DOHH2 (cell line): Measurements from ENCODE around the gene SAMD14.

Source experiments
- H3F3A ChIP-seq: fragments of 200-600 bp; sonication (generic), shearing (Covaris generic); 2 replicates; pipeline ENCODE4 v1.6.0; 2016; ENCODE audit warnings: antibody characterized with exemption, mild to moderate bottlenecking; ENCODE audit not compliant: control insufficient read depth, insufficient read depth
- H3K27ac ChIP-seq: fragments of 200-600 bp; sonication (generic); 2 replicates; pipeline ENCODE4 v1.5.1; 2014; ENCODE audit warnings: low read depth, mild to moderate bottlenecking, low read length, moderate library complexity
- H3K27me3 ChIP-seq: fragments of 200-600 bp; sonication (generic); 2 replicates; pipeline ENCODE4 v1.6.1; 2014; ENCODE audit warnings: mild to moderate bottlenecking, low read length, mixed read lengths; ENCODE audit not compliant: control insufficient read depth
- H3K36me3 ChIP-seq: fragments of 200-600 bp; sonication (generic); 2 replicates; pipeline ENCODE4 v1.6.1; 2014; ENCODE audit warnings: mild to moderate bottlenecking, low read length, moderate library complexity, mixed read lengths; ENCODE audit not compliant: control insufficient read depth
- H3K4me1 ChIP-seq: fragments of 200-600 bp; sonication (generic); 2 replicates; pipeline ENCODE4 v1.6.1; 2014; ENCODE audit warnings: mild to moderate bottlenecking, low read length, mixed read lengths; ENCODE audit not compliant: control insufficient read depth
- H3K4me2 ChIP-seq: fragments of 200-600 bp; sonication (generic); 2 replicates; pipeline ENCODE4 v1.6.0; 2014; ENCODE audit warnings: mild to moderate bottlenecking, low read length, moderate library complexity
- H3K4me3 ChIP-seq: fragments of 200-600 bp; sonication (generic); 2 replicates; pipeline ENCODE4 v1.5.1; 2014; ENCODE audit warnings: mild to moderate bottlenecking, low read length, mixed read lengths
- H3K79me2 ChIP-seq: fragments of 200-600 bp; sonication (generic); 2 replicates; pipeline ENCODE4 v1.6.1; 2014; ENCODE audit warnings: mild to moderate bottlenecking, low read length, mixed read lengths; ENCODE audit not compliant: control insufficient read depth
- H3K9me2 ChIP-seq: fragments of 200-600 bp; sonication (generic); replicated peaks from 2 replicates; pipeline ENCODE4 v1.6.1; 2014; ENCODE audit warnings: mild to moderate bottlenecking, low read length, mixed read lengths; ENCODE audit not compliant: control insufficient read depth
- H3K9me3 ChIP-seq: fragments of 200-600 bp; sonication (generic); 2 replicates; pipeline ENCODE4 v1.6.1; 2014; ENCODE audit warnings: antibody characterized with exemption, low read length, mixed read lengths; ENCODE audit not compliant: control insufficient read depth, insufficient read depth
- H4K20me1 ChIP-seq: fragments of 200-600 bp; sonication (generic); 2 replicates; pipeline ENCODE4 v1.6.0; 2014; ENCODE audit warnings: low read depth, mild to moderate bottlenecking, antibody characterized with exemption, low read length, moderate library complexity; ENCODE audit not compliant: control insufficient read depth, insufficient read depth
- CTCF ChIP-seq: fragments of 200-600 bp; sonication (generic); IDR thresholded peaks from one replicate; pipeline ENCODE4 v1.5.1; 2014; ENCODE audit warnings: antibody characterized with exemption, mild to moderate bottlenecking, low read depth, low read length; ENCODE audit not compliant: poor library complexity, severe bottlenecking
- EZH2phosphoT487 ChIP-seq: fragments of 200-600 bp; sonication (generic); IDR thresholded peaks from 2 replicates; pipeline ENCODE4 v1.6.1; 2017; ENCODE audit warnings: borderline replicate concordance, mild to moderate bottlenecking, antibody characterized with exemption, low read length, moderate library complexity, mixed read lengths

SAMD14 gene

DNA sequence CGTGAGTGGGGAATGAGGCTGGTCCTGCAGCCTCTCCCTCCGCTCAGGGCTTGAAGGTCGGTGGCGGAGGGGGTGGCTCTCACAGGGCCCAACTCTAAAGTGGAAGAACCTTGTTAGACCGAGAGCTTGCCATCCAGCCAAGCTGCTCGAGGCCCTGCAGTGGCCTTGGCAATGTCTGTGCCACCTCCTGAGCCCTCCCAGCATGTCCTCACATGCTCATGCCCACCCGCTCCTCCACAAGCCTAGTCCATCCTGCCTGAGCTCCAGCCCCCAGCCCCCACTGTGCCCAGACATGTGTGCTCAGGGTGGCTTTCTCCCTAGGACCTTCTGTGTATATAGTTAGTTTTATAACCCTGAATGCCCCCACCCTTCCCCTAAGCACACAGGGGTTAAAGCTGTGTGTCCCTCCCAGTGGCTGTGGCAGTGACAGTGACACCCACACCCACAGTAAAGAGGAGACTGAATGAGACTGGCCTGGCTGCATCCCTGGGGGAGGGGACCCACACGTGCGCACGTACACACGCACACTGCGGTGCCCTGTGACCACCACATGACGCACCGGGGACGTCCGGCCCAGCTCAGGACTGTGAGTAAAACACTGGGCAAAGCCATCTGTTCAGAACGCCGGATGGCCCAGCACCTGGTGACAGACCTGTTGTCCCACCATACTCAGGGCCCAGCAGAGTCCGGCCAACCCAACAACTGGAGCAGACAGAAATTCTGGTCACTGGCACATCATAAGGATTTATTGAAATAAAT is 19.2 kb downstream of the SAMD14 start:
- Histone ChIP-seq H3K36me3 (no peaks in the 10 kb centered on the region), H3F3A (no peaks in the 10 kb centered on the region), H3K4me1 (no peaks in the 10 kb centered on the region), H3K79me2 (no peaks in the 10 kb centered on the region), H3K27me3 (peaks cover 4% of the 10 kb centered on the region; the same call in 1 of the 2 replicates), H3K27ac (no peak overlapping the region), H3K4me2 (no peak overlapping the region), H3K9me2 (no peaks in the 10 kb centered on the region), H3K4me3 (no peak overlapping the region), H4K20me1 (no peaks in the 10 kb centered on the region), H3K9me3 (no peaks in the 10 kb centered on the region)
- TF ChIP-seq EZH2phosphoT487 (no peak), CTCF (no peak)

DNA sequence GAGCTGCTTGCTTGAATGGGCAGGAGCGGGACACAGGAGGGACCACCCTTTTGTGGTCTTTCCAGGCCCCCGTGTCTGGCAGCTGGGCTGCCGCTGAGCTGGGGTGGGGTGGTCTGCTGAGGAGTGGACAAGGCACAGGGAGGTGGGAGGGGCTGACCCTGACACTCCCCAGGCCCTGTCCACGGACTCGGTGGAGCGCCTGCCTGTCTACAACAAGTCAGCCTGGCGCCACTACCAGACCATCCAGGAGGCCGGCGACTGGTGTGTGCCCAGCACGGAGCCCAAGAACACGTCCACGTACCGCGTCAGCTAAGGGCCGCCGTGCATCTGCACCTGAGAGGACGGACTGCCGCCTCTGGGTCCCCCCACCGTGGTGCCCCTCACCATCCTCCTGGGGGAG is 20.2 kb downstream of the SAMD14 start:
- no peaks in the 10 kb centered on the region for H3K79me2 ChIP-seq
- H3K4me2 ChIP-seq = no peak overlapping the region
- no peaks in the 10 kb centered on the region for H3K9me2 ChIP-seq
- H3K4me3 ChIP-seq = no peak overlapping the region
- no peaks in the 10 kb centered on the region for H3K9me3 ChIP-seq
- TF ChIP-seq EZH2phosphoT487 = no peak
- H3K27me3 ChIP-seq = no peaks in the 10 kb centered on the region
- no peaks in the 10 kb centered on the region for H4K20me1 ChIP-seq
- H3F3A ChIP-seq = no peaks in the 10 kb centered on the region
- no peaks in the 10 kb centered on the region for H3K36me3 ChIP-seq
- no peak overlapping the region for H3K27ac ChIP-seq
- H3K4me1 ChIP-seq = no peaks in the 10 kb centered on the region

GRCh38 chr17:50109207-50109606 is 20.8 kb downstream of the SAMD14 start:
- no peaks in the 10 kb centered on the region for H3K36me3 ChIP-seq
- H3K27ac ChIP-seq = no peak overlapping the region
- no peaks in the 10 kb centered on the region for H3K79me2 ChIP-seq
- no peaks in the 10 kb centered on the region for H3F3A ChIP-seq
- H4K20me1 ChIP-seq = no peaks in the 10 kb centered on the region
- no peak overlapping the region for H3K4me3 ChIP-seq
- H3K9me3 ChIP-seq = no peaks in the 10 kb centered on the region
- H3K27me3 ChIP-seq = no peaks in the 10 kb centered on the region
- H3K9me2 ChIP-seq = no peaks in the 10 kb centered on the region
- H3K4me1 ChIP-seq = no peaks in the 10 kb centered on the region
- TF ChIP-seq CTCF (no peak), EZH2phosphoT487 (no peak)
- H3K4me2 ChIP-seq = no peak overlapping the region

DNA sequence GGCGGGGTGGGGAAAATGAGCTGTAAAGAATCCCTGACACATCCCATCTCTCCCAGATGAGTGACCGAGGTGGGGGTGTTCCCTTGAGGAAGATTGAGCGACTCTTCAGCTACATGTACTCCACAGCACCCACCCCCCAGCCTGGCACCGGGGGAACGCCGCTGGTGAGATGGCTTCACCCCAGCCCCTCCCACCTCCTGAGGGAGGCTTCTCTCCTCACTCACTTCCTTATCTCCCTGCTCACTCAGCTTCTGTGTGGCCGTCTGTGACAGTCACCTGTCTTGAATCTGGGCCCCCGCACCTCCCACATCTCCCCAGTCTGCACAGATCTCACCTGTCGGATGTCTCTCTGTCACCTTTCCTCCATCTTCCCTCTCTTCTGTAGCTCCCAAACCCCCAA is 21.4 kb downstream of the SAMD14 start:
- Histone ChIP-seq H3K9me2 (no peaks in the 10 kb centered on the region), H3K27me3 (no peaks in the 10 kb centered on the region), H3K4me2 (no peak overlapping the region), H3K27ac (no peak overlapping the region), H3F3A (no peaks in the 10 kb centered on the region), H3K9me3 (no peaks in the 10 kb centered on the region), H3K4me1 (no peaks in the 10 kb centered on the region), H3K79me2 (no peaks in the 10 kb centered on the region), H3K4me3 (no peak overlapping the region), H4K20me1 (no peaks in the 10 kb centered on the region), H3K36me3 (no peaks in the 10 kb centered on the region)
- TF ChIP-seq EZH2phosphoT487 (no peak), CTCF (no peak)
